Mesenchymal stem cell (in vitro differentiated cells and primary cell): Measurements from ENCODE around the gene MRPS27.

Source experiments
- DNase-seq: peaks from one replicate; pipeline ENCODE4 v3.0.0-alpha.2; 2013
- H2AFZ ChIP-seq: one replicate; pipeline ENCODE4 v1.6.1; 2013; ENCODE audit warnings: low read depth, mild to moderate bottlenecking, control low read depth, inconsistent platforms, low read length, moderate library complexity
- H2AK5ac ChIP-seq: 2 replicates; pipeline ENCODE4 v1.6.1; 2013; ENCODE audit warnings: low read length, moderate library complexity, mild to moderate bottlenecking, inconsistent platforms; ENCODE audit not compliant: severe bottlenecking
- H2BK120ac ChIP-seq: one replicate; pipeline ENCODE4 v1.6.1; 2013; ENCODE audit warnings: low read depth, mild to moderate bottlenecking, inconsistent platforms, low read length, moderate library complexity
- H2BK12ac ChIP-seq, 2 experiments: one replicate each; pipeline ENCODE4 v1.6.1; 2013; ENCODE audit warnings: inconsistent platforms in 2 of 2, low read length in 2 of 2, mild to moderate bottlenecking in 2 of 2, moderate library complexity in 2 of 2, control low read depth in 1 of 2
- H2BK15ac ChIP-seq: one replicate; pipeline ENCODE4 v1.6.1; 2013; ENCODE audit warnings: mild to moderate bottlenecking, low read depth, inconsistent platforms; ENCODE audit not compliant: poor library complexity, severe bottlenecking
- H2BK5ac ChIP-seq: 2 replicates; pipeline ENCODE4 v1.6.1; 2013; ENCODE audit warnings: low read depth, mild to moderate bottlenecking, low read length, control low read depth, inconsistent platforms; ENCODE audit not compliant: poor library complexity, severe bottlenecking
- H3K14ac ChIP-seq, 2 experiments: one replicate each; pipeline ENCODE4 v1.6.1; 2013; ENCODE audit warnings: inconsistent platforms in 2 of 2, low read length in 2 of 2, control low read depth in 1 of 2, mild to moderate bottlenecking in 1 of 2, moderate library complexity in 1 of 2
- H3K18ac ChIP-seq, 2 experiments: one replicate each; pipeline ENCODE4 v1.6.1; 2013; ENCODE audit warnings: inconsistent platforms in 2 of 2, low read length in 2 of 2, control low read depth in 1 of 2, low read depth in 1 of 2, mild to moderate bottlenecking in 1 of 2
- H3K23ac ChIP-seq, 2 experiments: one replicate each; pipeline ENCODE4 v1.6.1; 2013; ENCODE audit warnings: inconsistent platforms in 2 of 2, low read length in 2 of 2, mild to moderate bottlenecking in 2 of 2, moderate library complexity in 2 of 2, control low read depth in 1 of 2
- H3K27ac ChIP-seq: 2 replicates; pipeline ENCODE4 v1.5.1; 2013; ENCODE audit warnings: mild to moderate bottlenecking, moderate library complexity, low read length, control low read depth, inconsistent platforms; ENCODE audit not compliant: poor library complexity, severe bottlenecking
- H3K27me3 ChIP-seq, 2 experiments: 2 replicates each; pipeline versions ENCODE4 v1.6.1 to v1.7.0; 2013; ENCODE audit warnings: low read length in 2 of 2, mild to moderate bottlenecking in 2 of 2, moderate library complexity in 2 of 2, control low read depth in 1 of 2, inconsistent platforms in 1 of 2; ENCODE audit not compliant: control insufficient read depth in 1 of 2, insufficient read depth in 1 of 2
- H3K36me3 ChIP-seq, 2 experiments: 2 replicates each; pipeline versions ENCODE4 v1.6.1 to v1.7.0; 2013; ENCODE audit warnings: low read length in 2 of 2, control low read depth in 1 of 2, inconsistent platforms in 1 of 2, low read depth in 1 of 2, mild to moderate bottlenecking in 1 of 2; ENCODE audit not compliant: insufficient read depth in 2 of 2, control insufficient read depth in 1 of 2
- H3K4ac ChIP-seq, 2 experiments: one replicate each; pipeline ENCODE4 v1.6.1; 2013; ENCODE audit warnings: inconsistent platforms in 2 of 2, low read length in 2 of 2, mild to moderate bottlenecking in 2 of 2, moderate library complexity in 2 of 2, control low read depth in 1 of 2, low read depth in 1 of 2
- H3K4me1 ChIP-seq: 2 replicates; pipeline ENCODE4 v1.6.1; 2013; ENCODE audit warnings: low read depth, low read length, control low read depth; ENCODE audit not compliant: control insufficient read depth, insufficient read depth
- H3K4me2 ChIP-seq: 2 replicates; pipeline ENCODE4 v1.6.1; 2013; ENCODE audit warnings: low read length, mild to moderate bottlenecking, inconsistent platforms; ENCODE audit not compliant: poor library complexity, severe bottlenecking
- H3K4me3 ChIP-seq, 2 experiments: 2 replicates each; pipeline versions ENCODE4 v1.5.1 to v1.7.0; 2013; ENCODE audit warnings: low read length in 2 of 2, mild to moderate bottlenecking in 2 of 2, control low read depth in 1 of 2, low read depth in 1 of 2; ENCODE audit not compliant: insufficient read depth in 1 of 2
- H3K79me1 ChIP-seq: replicated peaks from 2 replicates; pipeline ENCODE4 v1.6.1; 2013; ENCODE audit warnings: mild to moderate bottlenecking, control low read depth, low read length, inconsistent platforms; ENCODE audit not compliant: poor library complexity, severe bottlenecking
- H3K9ac ChIP-seq: 2 replicates; pipeline ENCODE4 v1.7.0; 2013; ENCODE audit warnings: mild to moderate bottlenecking, low read length, moderate library complexity
- H3K9me3 ChIP-seq: 2 replicates; pipeline ENCODE4 v1.7.0; 2013; ENCODE audit warnings: mild to moderate bottlenecking, low read length; ENCODE audit not compliant: control insufficient read depth
- H4K8ac ChIP-seq: one replicate; pipeline ENCODE4 v1.6.1; 2013; ENCODE audit warnings: inconsistent platforms, mild to moderate bottlenecking, low read length, moderate library complexity
- H4K91ac ChIP-seq: one replicate; pipeline ENCODE4 v1.6.1; 2013; ENCODE audit warnings: mild to moderate bottlenecking, low read length, inconsistent platforms
- WGBS: methylation state at CpG from one replicate; pipeline ENCODE4 v1.1.7; 2013; ENCODE audit warnings: mixed read lengths; 5-methylcytosine and 5-hydroxymethylcytosine counted together

The MRPS27 gene

DNA sequence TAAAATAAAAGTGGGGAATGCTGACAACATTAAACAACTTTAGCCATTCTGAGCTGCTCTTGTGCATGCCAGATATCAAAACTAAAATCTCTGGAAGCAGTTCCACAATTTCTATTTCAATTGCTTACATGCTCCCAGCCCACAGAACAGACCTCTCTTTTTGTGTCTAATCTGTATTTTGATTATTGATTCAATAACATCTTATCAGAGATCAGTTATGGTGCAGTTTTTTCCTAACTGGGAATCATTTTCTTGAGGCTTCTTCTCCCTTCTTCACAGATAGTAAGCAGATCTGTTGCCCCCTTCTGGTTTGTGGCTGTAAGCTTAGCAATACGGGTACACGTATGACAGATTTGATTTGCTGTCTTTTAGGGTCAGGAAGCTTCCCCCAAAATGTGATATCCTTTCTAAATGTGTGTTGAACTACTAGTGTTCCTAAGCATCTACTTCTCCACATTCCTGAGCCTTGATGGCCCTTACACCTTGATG lies 39.4 kb downstream of the MRPS27 start:
- H3K4me2 ChIP-seq: no peak overlapping the region
- H2BK12ac ChIP-seq: peak overlapping the region; percentile 28 to 92
- peaks cover 0 to 13% of the 10 kb centered on the region in 2 experiments for H3K36me3 ChIP-seq
- H3K4ac ChIP-seq: peak overlapping the region in 1 of 2 experiments; percentile 78
- no peaks in the 10 kb centered on the region for H3K4me1 ChIP-seq
- H2BK15ac ChIP-seq: no peak overlapping the region
- H3K27ac ChIP-seq: no peak overlapping the region
- no peak overlapping the region for H2BK5ac ChIP-seq
- H2AFZ ChIP-seq: no peak overlapping the region
- no peak overlapping the region for H3K14ac ChIP-seq
- H3K9me3 ChIP-seq: no peaks in the 10 kb centered on the region
- H3K23ac ChIP-seq: no peak overlapping the region
- H2BK120ac ChIP-seq: no peak overlapping the region
- no peak overlapping the region for H2AK5ac ChIP-seq
- no peak overlapping the region for H4K91ac ChIP-seq
- no CpG with 5 or more reads among the region's 2 CpGs for WGBS
- H3K79me1 ChIP-seq: peaks cover 7% of the 10 kb centered on the region
- DNase-seq: peak; percentile 67
- peak overlapping the region; percentile 58 to 72 for H3K18ac ChIP-seq
- H4K8ac ChIP-seq: no peak overlapping the region
- no peaks in the 10 kb centered on the region for H3K27me3 ChIP-seq
- H3K9ac ChIP-seq: no peak overlapping the region
- H3K4me3 ChIP-seq: no peak overlapping the region

DNA sequence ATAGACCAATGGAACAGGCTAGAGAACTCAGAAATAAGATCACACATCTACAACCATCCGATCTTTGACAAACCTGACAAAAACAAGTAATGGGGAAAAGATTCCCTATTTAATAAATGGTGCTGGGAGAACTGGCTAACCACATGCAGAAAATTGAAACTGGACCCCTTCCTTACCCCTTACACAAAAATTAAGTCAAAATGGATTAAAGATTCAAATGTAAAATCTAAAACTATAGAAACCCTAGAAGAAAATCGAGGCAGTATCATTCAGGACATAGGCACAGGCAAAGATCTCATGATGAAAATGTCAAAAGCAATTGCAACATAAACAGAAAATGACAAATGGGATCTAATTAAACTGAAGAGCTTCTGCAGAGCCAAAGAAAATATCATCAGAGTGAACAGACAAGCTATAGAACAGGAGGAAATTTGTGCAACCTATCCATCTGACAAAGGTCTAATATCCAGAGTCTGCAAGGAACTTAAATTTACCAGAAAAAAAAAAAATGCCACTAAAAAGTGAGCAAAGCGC lies 43.8 kb downstream of the MRPS27 start:
- Histone ChIP-seq H3K79me1 (peaks cover 13% of the 10 kb centered on the region), H4K91ac (no peak overlapping the region), H3K4me3 (no peak overlapping the region), H2AK5ac (no peak overlapping the region), H3K36me3 (peaks cover 0 to 22% of the 10 kb centered on the region in 2 experiments), H2AFZ (no peak overlapping the region), H2BK120ac (no peak overlapping the region), H3K18ac (no peak overlapping the region), H4K8ac (no peak overlapping the region), H3K14ac (no peak overlapping the region), H2BK12ac (no peak overlapping the region), H3K4me1 (no peaks in the 10 kb centered on the region), H2BK5ac (no peak overlapping the region), H3K27ac (no peak overlapping the region), H3K23ac (no peak overlapping the region), H3K4ac (no peak overlapping the region), H2BK15ac (no peak overlapping the region), H3K4me2 (no peak overlapping the region), H3K9me3 (no peaks in the 10 kb centered on the region), H3K27me3 (no peaks in the 10 kb centered on the region), H3K9ac (no peak overlapping the region)
- no peak for DNase-seq
- 100% methylated on average over 2 of the region's 3 CpGs for WGBS

DNA sequence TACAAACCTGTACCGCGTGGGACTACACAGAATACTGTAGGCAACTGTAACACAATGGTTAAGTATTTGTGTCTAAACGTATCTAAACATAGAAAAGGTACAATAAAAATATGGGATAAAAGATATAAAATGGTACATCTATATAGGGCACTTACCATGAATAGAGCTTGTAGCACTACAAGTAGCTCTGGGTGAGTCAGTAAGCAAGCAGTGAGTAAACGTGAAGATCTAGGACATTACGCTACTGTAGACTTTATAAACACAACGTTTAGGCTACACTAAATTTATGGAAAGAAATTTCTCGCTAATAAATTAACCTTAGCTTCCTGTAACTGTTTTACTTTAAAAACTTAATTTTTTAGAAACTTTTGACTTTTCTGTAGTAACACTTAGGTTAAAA lies 46.5 kb downstream of the MRPS27 start:
- Histone ChIP-seq H3K4me3 (no peak overlapping the region), H3K27ac (no peak overlapping the region), H3K18ac (no peak overlapping the region), H3K27me3 (no peaks in the 10 kb centered on the region), H3K14ac (no peak overlapping the region), H3K4ac (no peak overlapping the region), H3K23ac (no peak overlapping the region), H2BK12ac (no peak overlapping the region), H3K9ac (no peak overlapping the region), H2AFZ (no peak overlapping the region), H4K8ac (no peak overlapping the region), H4K91ac (no peak overlapping the region), H3K36me3 (peaks cover 0 to 23% of the 10 kb centered on the region in 2 experiments), H2BK15ac (no peak overlapping the region), H3K4me1 (no peaks in the 10 kb centered on the region), H3K4me2 (no peak overlapping the region), H2BK120ac (no peak overlapping the region), H2BK5ac (no peak overlapping the region), H3K79me1 (peaks cover 13% of the 10 kb centered on the region), H2AK5ac (no peak overlapping the region), H3K9me3 (no peaks in the 10 kb centered on the region)
- 81% methylated on average over 3 of the region's 7 CpGs for WGBS
- no peak for DNase-seq

DNA sequence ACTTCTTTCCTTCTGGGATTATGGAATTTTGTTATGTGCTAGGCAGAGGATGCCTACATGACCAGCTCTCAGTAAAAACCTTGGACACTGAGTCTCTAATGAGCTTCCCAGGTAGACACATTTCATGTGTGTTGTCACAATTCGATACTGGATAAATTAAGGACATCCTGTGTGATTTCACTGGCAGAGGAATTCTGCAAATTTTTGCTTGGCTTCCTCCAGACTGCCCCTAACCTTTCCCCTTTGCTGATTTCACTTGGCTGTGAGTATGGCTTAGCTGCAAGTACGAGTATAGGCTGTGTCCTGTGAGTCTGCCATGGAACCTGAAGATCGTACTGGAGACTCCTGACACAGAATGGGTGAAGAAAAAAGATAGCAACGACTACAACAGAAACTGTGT lies 47.6 kb downstream of the MRPS27 start:
- no peak for DNase-seq
- Histone ChIP-seq H2AK5ac (no peak overlapping the region), H3K4me2 (no peak overlapping the region), H3K9me3 (no peaks in the 10 kb centered on the region), H3K4me3 (no peak overlapping the region), H2BK15ac (no peak overlapping the region), H3K27ac (no peak overlapping the region), H3K36me3 (peaks cover 0 to 19% of the 10 kb centered on the region in 2 experiments), H3K14ac (no peak overlapping the region), H3K9ac (no peak overlapping the region), H3K27me3 (no peaks in the 10 kb centered on the region), H2BK5ac (no peak overlapping the region), H3K23ac (no peak overlapping the region), H2BK12ac (no peak overlapping the region), H3K4ac (no peak overlapping the region), H2BK120ac (no peak overlapping the region), H4K8ac (no peak overlapping the region), H4K91ac (no peak overlapping the region), H3K4me1 (no peaks in the 10 kb centered on the region), H2AFZ (no peak overlapping the region), H3K18ac (no peak overlapping the region), H3K79me1 (peaks cover 11% of the 10 kb centered on the region)
- 91% methylated on average over 4 of the region's 4 CpGs for WGBS
